H1 (cell line): ENCODE data around the gene CLIP3. TPM values are rescaled to one million over a fixed set of nuclear protein-coding genes. Genes with fewer than 3 reads are reported as not detected.

Experiments used
- CTCF ChIA-PET: fragments of 300-600 bp; sonication (Branson Sonifier 250); formaldehyde crosslinking; loops from one replicate; lab custom pipeline; 2021; ENCODE audit not compliant: partially characterized antibody; lab: Charles Lee
- POLR2A ChIA-PET: fragments of 300-600 bp; sonication (Branson Sonifier 250); formaldehyde crosslinking; loops from one replicate; lab custom pipeline; 2021; ENCODE audit warnings: inconsistent platforms; ENCODE audit not compliant: partially characterized antibody; lab: Charles Lee
- DNase-seq, 2 experiments: peaks; one replicate each; pipeline versions ENCODE4 v3.0.0 to v3.0.0-alpha.2; 2010 to 2022; ENCODE audit warnings: low spot score in 2 of 2, low read depth in 1 of 2, mixed read lengths in 1 of 2
- FAIRE-seq: peaks from 2 replicates; lab custom pipeline; 2011; peaks lifted over from hg19 to GRCh38; lab: Jason Lieb, UNC
- H2AFZ ChIP-seq: 2 replicates; pipeline ENCODE4 v1.8.1; 2012; ENCODE audit warnings: low read length, inconsistent platforms
- H2AK5ac ChIP-seq: 2 replicates; pipeline ENCODE4 v1.6.1; 2013; ENCODE audit warnings: low read depth, low read length
- H2BK120ac ChIP-seq: replicated peaks from 2 replicates; pipeline ENCODE3; 2013; ENCODE audit warnings: low read depth, low read length, inconsistent platforms
- H2BK12ac ChIP-seq: 2 replicates; pipeline ENCODE4 v1.6.1; 2013; ENCODE audit warnings: low read depth, low read length
- H2BK15ac ChIP-seq: 2 replicates; pipeline ENCODE4 v1.6.1; 2013; ENCODE audit warnings: low read length
- H2BK20ac ChIP-seq: 2 replicates; pipeline ENCODE4 v1.6.1; 2013; ENCODE audit warnings: low read length
- H2BK5ac ChIP-seq: 2 replicates; pipeline ENCODE4 v1.6.1; 2013; ENCODE audit warnings: low read depth, low read length
- H3K14ac ChIP-seq: 2 replicates; pipeline ENCODE4 v1.6.1; 2013; ENCODE audit warnings: inconsistent platforms; ENCODE audit not compliant: insufficient read length
- H3K18ac ChIP-seq: 2 replicates; pipeline ENCODE4 v1.6.1; 2013; ENCODE audit warnings: low read length; ENCODE audit errors: extremely low read depth
- H3K23ac ChIP-seq: 2 replicates; pipeline ENCODE4 v1.6.1; 2013; ENCODE audit warnings: inconsistent platforms; ENCODE audit not compliant: insufficient read length
- H3K23me2 ChIP-seq: 2 replicates; pipeline ENCODE4 v1.6.1; 2013; ENCODE audit warnings: low read depth, low read length
- H3K27ac ChIP-seq: 2 replicates; pipeline ENCODE4 v1.6.1; 2011; ENCODE audit warnings: low read depth, low read length, inconsistent platforms
- H3K27me3 ChIP-seq, 4 experiments: replicated peaks in 1 of 4; 1 replicate in 1 of 4; 2 replicates in 3 of 4; pipeline versions ENCODE4 v1.6.1 to v1.8.1; 2011 to 2013; ENCODE audit warnings: low read length in 3 of 4, mild to moderate bottlenecking in 3 of 4, inconsistent platforms in 2 of 4, mixed read lengths in 2 of 4, moderate library complexity in 1 of 4; ENCODE audit not compliant: control insufficient read depth in 3 of 4, insufficient read depth in 3 of 4; ENCODE audit errors: extremely low read depth in 1 of 4
- H3K36me3 ChIP-seq, 4 experiments: 2 replicates each; pipeline versions ENCODE4 v1.6.1 to v1.8.1; 2011 to 2013; ENCODE audit warnings: mild to moderate bottlenecking in 4 of 4, low read length in 3 of 4, moderate library complexity in 2 of 4, control low read depth in 1 of 4, inconsistent platforms in 1 of 4; ENCODE audit not compliant: insufficient read depth in 4 of 4, control insufficient read depth in 2 of 4
- H3K4ac ChIP-seq: replicated peaks from 2 replicates; pipeline ENCODE3; 2013; ENCODE audit warnings: low read length, low read depth, mixed read lengths, inconsistent platforms; ENCODE audit not compliant: insufficient read length
- H3K4me1 ChIP-seq, 4 experiments: replicated peaks in 1 of 4; 1 replicate in 1 of 4; 2 replicates in 3 of 4; pipeline versions ENCODE4 v1.6.1 to v1.8.1; 2011 to 2013; ENCODE audit warnings: low read length in 3 of 4, inconsistent platforms in 2 of 4, mixed read lengths in 1 of 4; ENCODE audit not compliant: insufficient read depth in 4 of 4, control insufficient read depth in 3 of 4
- H3K4me2 ChIP-seq, 2 experiments: 2 replicates each; pipeline versions ENCODE4 v1.6.1 to v1.8.1; 2011 to 2013; ENCODE audit warnings: low read depth in 2 of 2, low read length in 2 of 2, control low read depth in 1 of 2, inconsistent platforms in 1 of 2, mild to moderate bottlenecking in 1 of 2; ENCODE audit not compliant: insufficient read depth in 1 of 2
- H3K4me3 ChIP-seq, 4 experiments: fragments of 200-600, 300-600 bp in 1 of 4; sonication (generic), shearing (Covaris generic), sonication (Bioruptor Twin) in 1 of 4; 2 replicates each; pipeline versions ENCODE4 v1.5.1 to v1.8.1; 2011 to 2016; ENCODE audit warnings: low read length in 4 of 4, low read depth in 3 of 4, control low read depth in 2 of 4, inconsistent platforms in 2 of 4, mild to moderate bottlenecking in 2 of 4, mixed read lengths in 1 of 4, moderate library complexity in 1 of 4; ENCODE audit not compliant: insufficient read depth in 2 of 4; ENCODE audit errors: extremely low read depth in 1 of 4
- H3K56ac ChIP-seq: replicated peaks from 2 replicates; pipeline ENCODE3; 2013; ENCODE audit warnings: low read depth, mild to moderate bottlenecking, mixed read lengths, low read length, inconsistent platforms; ENCODE audit not compliant: insufficient read length
- H3K79me1 ChIP-seq: 2 replicates; pipeline ENCODE4 v1.6.1; 2013; ENCODE audit warnings: low read depth, low read length, control low read depth
- H3K79me2 ChIP-seq, 2 experiments: 2 replicates each; pipeline versions ENCODE4 v1.6.1 to v1.8.1; 2012 to 2013; ENCODE audit warnings: low read length in 2 of 2, mild to moderate bottlenecking in 2 of 2, inconsistent platforms in 1 of 2; ENCODE audit not compliant: insufficient read depth in 2 of 2, control insufficient read depth in 1 of 2
- H3K9ac ChIP-seq, 4 experiments: replicated peaks in 1 of 4; 1 replicate in 1 of 4; 2 replicates in 3 of 4; pipeline versions ENCODE4 v1.6.1 to v1.8.1; 2011 to 2013; ENCODE audit warnings: low read depth in 3 of 4, low read length in 3 of 4, control low read depth in 2 of 4, mild to moderate bottlenecking in 2 of 4, moderate library complexity in 2 of 4, inconsistent platforms in 1 of 4; ENCODE audit errors: extremely low read depth in 1 of 4
- H3K9me3 ChIP-seq, 2 experiments: 2 replicates each; pipeline versions ENCODE4 v1.6.1 to v1.8.1; 2012 to 2013; ENCODE audit warnings: mild to moderate bottlenecking in 2 of 2, moderate library complexity in 2 of 2, control low read depth in 1 of 2, inconsistent platforms in 1 of 2, low read depth in 1 of 2, low read length in 1 of 2, mixed read lengths in 1 of 2; ENCODE audit not compliant: insufficient read depth in 2 of 2
- H4K20me1 ChIP-seq, 2 experiments: replicated peaks in 1 of 2; 2 replicates each; pipeline versions ENCODE3 to v1.8.1; 2011 to 2013; ENCODE audit warnings: inconsistent platforms in 2 of 2, low read length in 2 of 2, mild to moderate bottlenecking in 1 of 2; ENCODE audit not compliant: insufficient read depth in 2 of 2, control insufficient read depth in 1 of 2
- H4K5ac ChIP-seq: 2 replicates; pipeline ENCODE4 v1.6.1; 2013; ENCODE audit warnings: low read length, low read depth, mixed read lengths, inconsistent platforms; ENCODE audit not compliant: insufficient read length
- H4K8ac ChIP-seq: 2 replicates; pipeline ENCODE4 v1.8.0; 2013; ENCODE audit warnings: mild to moderate bottlenecking, moderate library complexity, low read length, inconsistent platforms; ENCODE audit not compliant: insufficient read depth; ENCODE audit errors: extremely low read depth
- H4K91ac ChIP-seq: replicated peaks from 2 replicates; pipeline ENCODE3; 2013; ENCODE audit warnings: low read length, mixed read lengths, inconsistent platforms; ENCODE audit not compliant: insufficient read length
- MAX ChIP-seq: IDR thresholded peaks from 2 replicates; pipeline ENCODE4 v1.6.1; 2012; ENCODE audit warnings: inconsistent platforms
- NRF1 ChIP-seq: IDR thresholded peaks from 2 replicates; pipeline ENCODE4 v1.6.1; 2011; ENCODE audit warnings: mild to moderate bottlenecking, low read depth, low read length, improper control_type of control experiment
- SIX5 ChIP-seq: IDR thresholded peaks from 2 replicates; pipeline ENCODE4 v1.6.1; 2011; ENCODE audit warnings: mild to moderate bottlenecking, low read depth, low read length
- WGBS, 2 experiments: shearing (Covaris generic) in 1 of 2; methylation state at CpG; one replicate each; pipeline versions ENCODE4 v1.1.6 to v1.1.7; 2013 to 2015; ENCODE audit warnings: low lambda C conversion rate in 2 of 2, mixed read lengths in 2 of 2, inconsistent platforms in 1 of 2, low coverage in 1 of 2, missing lambda C conversion rate in 1 of 2; ENCODE audit not compliant: insufficient replicate concordance in 2 of 2, insufficient coverage in 1 of 2, insufficient read length in 1 of 2; ENCODE audit errors: extremely low coverage in 1 of 2, missing lambda C conversion rate in 1 of 2; 5-methylcytosine and 5-hydroxymethylcytosine counted together
- polyA plus RNA-seq, 7 experiments: library from polyadenylated mRNA; depleted of rRNA in 3 of 7; stranded (reverse) in 5 of 7; unstranded in 2 of 7; fragments of >200 nt in 5 of 7; fragments of 200-250 nt in 2 of 7; gene quantifications; 1 replicate in 5 of 7; 2 replicates in 1 of 7; 4 replicates in 1 of 7; pipeline versions ENCODE4 v1.2.1 to v1.2.3, GENCODE V29; 2011 to 2013; ENCODE audit warnings: missing spikeins in 2 of 7, mixed read lengths in 2 of 7
- total RNA-seq: library from RNA; stranded (reverse); fragmentation: NEBNext Ultra II Directional; extraction: Animal tissue kit (Norgen Biotek cat#: 25700); gene quantifications from 2 replicates; pipeline ENCODE4 v1.2.1, GENCODE V29; 2021

CLIP3 gene
- total and polyA plus RNA-seq, 2 of the 8 experiments (the other 6 are each of a cell fraction or from before 2014, with no cell fraction given) = 5.9 to 21.7 TPM

GRCh38 chr19:36067681-36068080, 35.0 kb upstream of the CLIP3 start:
- Histone ChIP-seq H2BK12ac (no peak overlapping the region), H3K23ac (no peak overlapping the region), H3K9me3 (no peaks in the 10 kb centered on the region), H3K27me3 (no peaks in the 10 kb centered on the region), H3K36me3 (peaks cover 18 to 70% (median 46%) of the 10 kb centered on the region in 4 experiments), H4K8ac (no peak overlapping the region), H3K9ac (no peak overlapping the region), H3K4ac (no peak overlapping the region), H3K23me2 (no peaks in the 10 kb centered on the region), H3K79me1 (no peaks in the 10 kb centered on the region; the same call in 1 of the 2 replicates), H2AK5ac (no peak overlapping the region), H2BK15ac (no peak overlapping the region), H3K18ac (no peak overlapping the region), H3K14ac (no peak overlapping the region), H4K5ac (no peak overlapping the region), H4K91ac (no peak overlapping the region), H4K20me1 (peaks cover 4 to 17% of the 10 kb centered on the region in 2 experiments), H3K56ac (no peak overlapping the region), H2BK20ac (no peak overlapping the region), H2BK120ac (no peak overlapping the region), H2AFZ (no peak overlapping the region), H3K27ac (no peak overlapping the region), H3K4me1 (no peaks in the 10 kb centered on the region), H3K79me2 (no peaks in the 10 kb centered on the region), H3K4me3 (no peak overlapping the region), H3K4me2 (no peak overlapping the region), H2BK5ac (no peak overlapping the region)
- 89% methylated on average over 11 of the region's 11 CpGs; no CpG with 5 or more reads in 1 of the 2 experiments for WGBS, 2 experiments
- FAIRE-seq = no peak
- no peak for DNase-seq
- POLR2A ChIA-PET = interaction anchor here (0.6 to 1.3 kb wide), 3 partner anchors 14 to 531 kb away, joined by 3 read pairs; partner anchors contain the start of gene THAP8
- TF ChIP-seq SIX5 (no peak), MAX (no peak), NRF1 (no peak)
- CTCF ChIA-PET = interaction anchor here (1.3 to 1.6 kb wide), 2 partner anchors 11 to 33 kb away, joined by 3 read pairs; no protein-coding TSS in a partner anchor
